Measurements from ENCODE around the gene USO1. TPM values are rescaled to one million over a fixed set of nuclear protein-coding genes. Genes with fewer than 3 reads are reported as not detected.
"Not testable (repeated sequence)": the region's sequence is repeated elsewhere in the genome, so short reads cannot be mapped to it uniquely, and the experiment has no call there.

USO1 gene
- total RNA-seq, 2 experiments from 2014 or later = 55.2 to 56.7 TPM

DNA sequence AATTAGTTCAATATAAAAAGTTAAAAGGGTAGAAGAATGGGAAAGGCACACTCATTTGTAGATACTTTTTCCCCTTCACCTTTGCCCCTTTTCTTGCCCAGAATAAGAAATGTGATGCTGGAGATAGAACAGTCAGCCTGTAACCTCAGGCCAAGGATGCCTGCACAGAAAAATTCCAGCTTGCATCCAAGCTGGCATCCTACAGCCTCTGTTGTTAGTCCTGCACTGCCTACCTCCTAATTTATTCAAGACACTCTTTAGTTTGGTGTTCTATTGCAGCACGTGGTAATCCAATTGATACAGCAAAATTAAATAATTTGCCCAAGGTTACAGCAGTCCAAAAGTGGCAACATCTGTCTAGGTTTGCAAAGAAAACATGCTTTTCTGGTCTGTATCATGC, 9.7 kb upstream of the USO1 start:
- no peaks in the 10 kb centered on the region for H3K27me3 Mint-ChIP-seq
- no peak for ATAC-seq
- no peaks in the 10 kb centered on the region for H3K36me3 Mint-ChIP-seq (ENCODE audit: low read depth)
- intact Hi-C loops (cut with DNase I, micrococcal nuclease) = no loop called here
- ChIA-PET CTCF (interaction anchor here (2.7 kb wide), 1 partner anchor 9 kb away, joined by 7 read pairs; the partner anchor contains the start of gene USO1), POLR2A (interaction anchor here (0.5 kb wide), 1 partner anchor 11 kb away, joined by 3 read pairs; no protein-coding TSS in a partner anchor)
- H3K9me3 Mint-ChIP-seq (ENCODE audit: low read depth) = no peaks in the 10 kb centered on the region
- H3K4me1 Mint-ChIP-seq = peaks cover 9% of the 10 kb centered on the region
- H3K27ac Mint-ChIP-seq = no peak overlapping the region
- DNase-seq = no peak
- no peak overlapping the region for H3K4me3 Mint-ChIP-seq

- peak; percentile 47 for ATAC-seq
- no peak overlapping the region for H3K4me3 Mint-ChIP-seq
Measured at GRCh38 chr4:75715105-75715799, 9.1 kb upstream of the USO1 start.

DNA sequence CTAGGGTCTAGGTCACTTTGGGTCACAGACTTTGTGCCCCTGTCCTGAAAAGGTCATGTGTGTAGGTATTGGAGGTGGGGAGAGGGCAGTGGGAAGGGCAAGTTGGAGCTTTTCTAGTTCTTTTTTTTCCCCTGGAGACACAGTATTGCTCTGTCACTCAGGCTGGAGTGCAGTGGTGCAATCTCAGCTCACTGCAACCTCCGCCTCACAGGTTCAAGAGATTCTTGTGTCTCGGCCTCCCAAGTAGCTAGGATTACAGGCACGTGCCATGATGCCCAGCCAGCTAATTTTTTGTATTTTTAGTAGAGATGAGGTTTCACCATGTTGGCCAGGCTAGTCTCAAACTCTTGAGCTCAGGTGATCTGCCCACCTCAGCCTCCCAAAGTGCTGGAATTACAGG, 8.3 kb upstream of the USO1 start:
- H3K4me3 Mint-ChIP-seq = not testable (repeated sequence)
- POLR2A ChIA-PET = interaction anchor here (0.7 kb wide), 1 partner anchor 9 kb away, joined by 3 read pairs; the partner anchor contains the start of gene USO1

More at GRCh38 chr4:75715105-75715799, 9.1 kb upstream of the USO1 start:
- Mint-ChIP-seq H3K36me3 (ENCODE audit: low read depth) (no peaks in the 10 kb centered on the region), H3K27ac (no peak overlapping the region), H3K27me3 (no peaks in the 10 kb centered on the region), H3K4me1 (peaks cover 9% of the 10 kb centered on the region), H3K9me3 (ENCODE audit: low read depth) (no peaks in the 10 kb centered on the region)
- DNase-seq = no peak
- ChIA-PET CTCF (interaction anchor here (0.7 to 2.7 kb wide), 2 partner anchors 9 to 125 kb away, joined by 3 to 7 read pairs; partner anchors contain the start of gene USO1), POLR2A (interaction anchor here (0.5 to 0.7 kb wide), 3 partner anchors 9 to 115 kb away, joined by 3 to 4 read pairs (median 3); partner anchors contain the start of gene USO1)
- intact Hi-C loops (cut with DNase I, micrococcal nuclease) = no loop called here

GRCh38 chr4:75717408-75717807, 7.0 kb upstream of the USO1 start:
- Mint-ChIP-seq H3K36me3 (ENCODE audit: low read depth) (no peaks in the 10 kb centered on the region), H3K27me3 (no peaks in the 10 kb centered on the region), H3K4me1 (peaks cover 14% of the 10 kb centered on the region), H3K9me3 (ENCODE audit: low read depth) (no peaks in the 10 kb centered on the region), H3K4me3 (no peak overlapping the region), H3K27ac (no peak overlapping the region)
- POLR2A ChIA-PET = interaction anchor here (0.6 kb wide), 1 partner anchor 13 kb away, joined by 3 read pairs; no protein-coding TSS in a partner anchor
- CTCF ChIA-PET = interaction anchor here (0.7 to 0.8 kb wide), 2 partner anchors 65 to 1987 kb away, joined by 3 read pairs; no protein-coding TSS in a partner anchor
- no peak for DNase-seq
- ATAC-seq = no peak
- intact Hi-C loops (cut with DNase I, micrococcal nuclease) = no loop called here

More for the DNA sequence above, 8.3 kb upstream of the USO1 start:
- H3K27ac Mint-ChIP-seq; ATAC-seq; H3K4me1 Mint-ChIP-seq; intact Hi-C loops (cut with DNase I, micrococcal nuclease); H3K27me3 Mint-ChIP-seq; H3K36me3 Mint-ChIP-seq (ENCODE audit: low read depth); DNase-seq; H3K9me3 Mint-ChIP-seq (ENCODE audit: low read depth): not testable (repeated sequence)
- CTCF ChIA-PET = interaction anchor here (0.7 to 2.7 kb wide), 2 partner anchors 8 to 125 kb away, joined by 3 to 7 read pairs; partner anchors contain the start of gene USO1

DNA sequence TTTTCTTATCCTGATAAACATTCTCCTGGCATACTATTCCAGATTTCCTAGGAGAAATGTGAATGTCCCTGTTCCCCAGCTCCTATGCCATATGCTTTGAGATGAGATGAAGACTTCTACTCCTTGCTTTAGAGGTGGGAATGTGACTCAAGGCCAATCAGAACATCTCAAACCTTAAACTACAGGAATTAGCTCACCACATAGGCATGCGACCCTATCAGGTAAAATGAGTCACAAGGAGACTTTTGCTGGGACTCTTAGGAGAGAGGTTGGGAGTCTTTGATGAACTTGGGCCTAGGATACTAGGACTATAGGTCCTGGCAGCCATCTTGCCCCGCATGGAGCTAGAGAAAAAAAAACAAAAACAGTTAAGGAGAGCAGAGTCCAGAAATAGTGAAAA, 5.8 kb upstream of the USO1 start:
- Mint-ChIP-seq H3K27ac (no peak overlapping the region), H3K36me3 (ENCODE audit: low read depth) (no peaks in the 10 kb centered on the region), H3K9me3 (ENCODE audit: low read depth) (no peaks in the 10 kb centered on the region), H3K27me3 (no peaks in the 10 kb centered on the region), H3K4me1 (peaks cover 24% of the 10 kb centered on the region), H3K4me3 (no peak overlapping the region)
- CTCF ChIA-PET = interaction anchor here (0.5 to 1.4 kb wide), 3 partner anchors 9 to 129 kb away, joined by 3 to 6 read pairs (median 4); no protein-coding TSS in a partner anchor
- DNase-seq (no peak), ATAC-seq (no peak)
- POLR2A ChIA-PET = interaction anchor here (0.6 kb wide), 3 partner anchors 67 to 147 kb away, joined by 4 to 6 read pairs (median 6); no protein-coding TSS in a partner anchor
- intact Hi-C loops (cut with DNase I, micrococcal nuclease) = no loop called here

GRCh38 chr4:75722417-75722816, 2.0 kb upstream of the USO1 start:
- Mint-ChIP-seq H3K36me3 (ENCODE audit: low read depth) (peaks cover 6% of the 10 kb centered on the region), H3K4me1 (peaks cover 40% of the 10 kb centered on the region), H3K9me3 (ENCODE audit: low read depth) (no peaks in the 10 kb centered on the region), H3K27ac (no peak overlapping the region), H3K4me3 (no peak overlapping the region), H3K27me3 (no peaks in the 10 kb centered on the region)
- ChIA-PET POLR2A (no interaction called here), CTCF (interaction anchor here (0.8 to 3.3 kb wide), 9 partner anchors 10 to 208 kb away, joined by 4 to 27 read pairs (median 9); partner anchors contain the start of genes G3BP2, RCHY1 and THAP6)
- intact Hi-C loops (cut with DNase I, micrococcal nuclease) = loop anchor here (5.0 kb wide), 2 partner anchors 65 to 1355 kb away; partner anchors contain the start of gene CCNI (in 1 of the 2)
- DNase-seq = no peak
- ATAC-seq = no peak

DNA sequence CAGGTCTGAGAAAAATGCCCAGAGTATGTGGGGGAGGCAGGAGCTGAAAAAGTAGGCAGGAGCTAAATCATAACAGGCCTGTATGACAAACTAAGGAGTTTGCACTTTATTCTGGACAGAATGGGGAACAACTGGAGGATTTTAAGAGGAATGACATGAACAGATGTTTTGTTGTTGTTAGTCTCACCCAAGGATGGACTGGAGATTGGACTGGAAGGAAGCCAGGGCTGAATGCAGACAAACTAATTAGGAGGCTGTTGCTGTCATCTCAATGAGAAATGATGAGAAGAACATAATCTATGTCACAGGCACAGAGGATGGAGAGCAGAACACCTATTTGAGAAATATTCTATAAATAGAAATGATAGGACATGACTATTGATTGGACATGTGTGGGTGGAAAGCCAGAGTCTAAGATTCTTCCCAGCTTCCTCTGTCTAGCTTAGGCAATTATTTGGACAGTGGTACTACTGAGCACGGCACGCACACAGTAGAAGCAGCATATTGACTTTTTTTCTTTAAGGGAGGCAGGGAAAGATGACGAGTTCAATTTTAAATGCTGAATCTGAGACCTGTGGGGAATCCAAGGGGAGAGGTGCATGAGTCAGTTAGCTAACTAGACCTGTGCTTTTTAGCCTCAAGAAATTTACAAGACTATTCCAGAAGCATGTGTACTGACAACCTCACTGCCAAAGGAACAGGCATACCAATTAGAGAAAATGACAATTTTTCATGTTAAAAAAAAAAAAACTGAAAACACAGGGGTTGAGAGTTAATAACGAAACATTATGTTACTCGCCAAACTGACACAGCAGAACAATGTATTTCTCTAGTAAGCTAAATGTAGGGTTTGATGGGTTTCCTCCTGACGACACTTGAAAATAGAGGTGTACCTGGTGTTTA, 963 bp upstream of the USO1 start:
- DNase-seq (peak; percentile 7), ATAC-seq (no peak)
- CTCF ChIA-PET = interaction anchor here (0.6 to 3.3 kb wide), 25 partner anchors 8 to 408 kb away, joined by 3 to 27 read pairs (median 6); partner anchors contain the start of genes CDKL2, G3BP2, RCHY1 and THAP6
- no peaks in the 10 kb centered on the region for H3K27me3 Mint-ChIP-seq
- H3K27ac Mint-ChIP-seq = peak overlapping the region; percentile 97
- peaks cover 6% of the 10 kb centered on the region for H3K36me3 Mint-ChIP-seq (ENCODE audit: low read depth)
- peaks cover 44% of the 10 kb centered on the region for H3K4me1 Mint-ChIP-seq
- peak overlapping the region; percentile 99 for H3K4me3 Mint-ChIP-seq
- no peaks in the 10 kb centered on the region for H3K9me3 Mint-ChIP-seq (ENCODE audit: low read depth)
- intact Hi-C loops (cut with DNase I, micrococcal nuclease) = loop anchor here (1.0 to 5.0 kb wide), 13 partner anchors 25 to 1354 kb away; partner anchors contain the start of genes CDKL2 (in 2 of the 2), G3BP2 (in 2 of the 2), RCHY1 (in 2 of the 2) and THAP6 (in 2 of the 2)
- POLR2A ChIA-PET = interaction anchor here (0.7 to 1.8 kb wide), 10 partner anchors 8 to 209 kb away, joined by 3 to 11 read pairs (median 4); partner anchors contain the start of genes G3BP2, RCHY1 and THAP6

DNA sequence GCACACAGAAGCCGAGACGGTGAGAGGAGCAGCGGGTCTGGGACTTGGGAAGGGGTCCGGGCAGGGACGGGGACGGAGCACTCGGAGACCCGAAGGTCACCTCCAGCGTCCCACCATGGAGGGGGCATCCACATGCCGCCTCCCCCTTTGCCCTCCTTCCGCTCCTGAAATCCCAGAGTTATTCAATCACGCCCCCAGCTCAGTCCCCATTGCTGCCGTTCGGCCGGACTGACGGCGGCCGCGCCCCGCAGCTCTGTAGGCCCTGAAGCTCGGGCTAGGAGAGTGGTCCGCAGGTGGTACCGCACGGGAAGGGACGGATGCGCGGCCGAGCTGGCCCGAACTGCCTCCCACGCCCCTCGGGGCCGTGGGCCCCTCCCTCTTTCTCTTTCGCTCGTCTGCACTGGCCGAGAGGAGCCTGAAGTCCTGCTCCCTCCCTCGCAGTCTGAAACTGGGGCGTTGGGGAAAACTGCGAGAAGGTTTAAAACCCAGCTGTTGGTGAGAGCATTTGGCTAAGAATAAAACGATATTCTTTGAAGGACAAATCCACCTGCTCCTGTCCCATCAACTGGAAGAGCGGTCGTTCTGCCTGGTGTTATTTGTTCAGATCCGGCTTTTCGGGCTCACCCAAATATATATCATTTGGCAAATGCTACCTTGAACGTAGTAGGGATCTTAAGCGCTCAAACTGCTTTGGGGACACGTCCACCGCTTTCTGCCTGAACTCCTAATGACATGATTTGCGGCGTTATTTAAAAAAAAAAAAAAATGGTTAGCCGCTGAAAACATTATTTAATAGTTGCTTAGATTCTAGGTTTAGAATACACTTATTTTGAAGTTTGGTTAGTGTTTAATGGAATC, 719 bp downstream of the USO1 start:
- ATAC-seq (peak; percentile 40), DNase-seq (peak; percentile 79)
- H3K27me3 Mint-ChIP-seq = no peaks in the 10 kb centered on the region
- ChIA-PET POLR2A (interaction anchor here (0.6 to 1.8 kb wide), 8 partner anchors 9 to 211 kb away, joined by 3 to 11 read pairs (median 4); partner anchors contain the start of genes G3BP2, RCHY1 and THAP6), CTCF (interaction anchor here (0.6 to 3.3 kb wide), 19 partner anchors 10 to 894 kb away, joined by 3 to 27 read pairs (median 7); partner anchors contain the start of genes CDKL2, G3BP2, RCHY1 and THAP6)
- H3K36me3 Mint-ChIP-seq (ENCODE audit: low read depth) = peaks cover 10% of the 10 kb centered on the region
- intact Hi-C loops (cut with DNase I, micrococcal nuclease) = loop anchor here (1.0 to 5.0 kb wide), 13 partner anchors 26 to 1352 kb away; partner anchors contain the start of genes CDKL2 (in 2 of the 2), G3BP2 (in 2 of the 2), RCHY1 (in 2 of the 2) and THAP6 (in 2 of the 2)
- no peaks in the 10 kb centered on the region for H3K9me3 Mint-ChIP-seq (ENCODE audit: low read depth)
- H3K4me1 Mint-ChIP-seq = peaks cover 50% of the 10 kb centered on the region
- peak overlapping the region; percentile 97 for H3K27ac Mint-ChIP-seq
- H3K4me3 Mint-ChIP-seq = peak overlapping the region; percentile 99

DNA sequence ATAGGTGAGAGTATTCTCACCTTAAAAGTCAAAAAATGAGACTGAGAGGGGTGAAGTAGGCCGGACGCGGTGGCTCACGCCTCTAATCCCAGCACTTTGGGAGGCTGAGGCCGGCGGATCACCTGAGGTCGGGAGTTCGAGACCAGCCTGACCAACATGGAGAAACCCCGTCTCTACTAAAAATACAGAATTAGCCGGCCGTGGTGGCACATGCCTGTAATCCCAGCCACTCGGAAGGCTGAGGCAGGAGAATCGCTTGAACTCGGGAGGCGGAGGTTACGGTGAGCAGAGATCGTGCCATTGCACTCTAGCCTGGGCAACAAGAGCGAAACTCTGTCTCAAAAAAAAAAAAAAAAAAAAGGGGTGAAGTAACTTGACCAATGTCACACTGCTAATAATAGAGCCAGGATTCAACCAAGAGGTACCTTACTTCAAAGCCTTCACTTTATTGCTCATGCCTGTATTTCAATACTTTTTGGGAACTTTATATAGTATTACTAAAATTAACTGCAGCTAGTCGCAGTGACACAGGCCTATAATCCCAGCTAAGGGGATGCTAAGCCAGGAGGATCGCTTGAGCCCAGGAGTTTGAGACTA, 1.7 kb downstream of the USO1 start:
- not testable (repeated sequence) for ATAC-seq; H3K36me3 Mint-ChIP-seq (ENCODE audit: low read depth); H3K9me3 Mint-ChIP-seq (ENCODE audit: low read depth); DNase-seq; H3K27me3 Mint-ChIP-seq
- CTCF ChIA-PET = interaction anchor here (0.7 to 2.9 kb wide), 2 partner anchors 122 to 149 kb away, joined by 6 to 14 read pairs; no protein-coding TSS in a partner anchor
- H3K27ac Mint-ChIP-seq = peak overlapping the region; percentile 97
- POLR2A ChIA-PET = interaction anchor here (0.7 to 1.0 kb wide), 3 partner anchors 11 to 212 kb away, joined by 3 read pairs; no protein-coding TSS in a partner anchor
- H3K4me3 Mint-ChIP-seq = peak overlapping the region; percentile 99
- peaks cover 52% of the 10 kb centered on the region for H3K4me1 Mint-ChIP-seq
- intact Hi-C loops (cut with DNase I, micrococcal nuclease) = loop anchor here (2.0 kb wide), 3 partner anchors 27 to 123 kb away; partner anchors contain the start of gene CDKL2 (in 1 of the 2)

All from activated CD4-positive, alpha-beta T cell treated with anti-CD3 and anti-CD28 coated beads for 36 hours (primary cell).